ENCODE data around the gene TMEM31. TPM values are rescaled to one million over a fixed set of nuclear protein-coding genes. Genes with fewer than 3 reads are reported as not detected.
A peak's percentile ranks its signal among the peaks of the same experiment; 100 is the strongest.

TMEM31 gene
- total RNA-seq, 1 donor from 2014 or later = not detected

GRCh38 chrX:103730147-103730795, 19.6 kb downstream of the TMEM31 start:
- no peak for TF ChIP-seq CTCF (IDR thresholded peaks at IDR 0.05; ENCODE audit: unreplicated experiment)
- DNase-seq (ENCODE audit: low spot score) = no peak
- Mint-ChIP-seq H3K4me3 (ENCODE audit: unreplicated experiment) (no peak overlapping the region), H3K9me3 (ENCODE audit: unreplicated experiment) (no peaks in the 10 kb centered on the region), H3K4me1 (ENCODE audit: unreplicated experiment) (peaks cover 34% of the 10 kb centered on the region), H3K36me3 (ENCODE audit: low read depth, unreplicated experiment) (no peaks in the 10 kb centered on the region), H3K27ac (ENCODE audit: unreplicated experiment) (peak overlapping the region; percentile 88), H3K27me3 (ENCODE audit: unreplicated experiment) (no peaks in the 10 kb centered on the region)

GRCh38 chrX:103730796-103731493, 20.2 kb downstream of the TMEM31 start:
- no peak for TF ChIP-seq CTCF (IDR thresholded peaks at IDR 0.05; ENCODE audit: unreplicated experiment)
- Mint-ChIP-seq H3K9me3 (ENCODE audit: unreplicated experiment) (no peaks in the 10 kb centered on the region), H3K4me3 (ENCODE audit: unreplicated experiment) (no peak overlapping the region), H3K27ac (ENCODE audit: unreplicated experiment) (peak overlapping the region; percentile 88), H3K27me3 (ENCODE audit: unreplicated experiment) (no peaks in the 10 kb centered on the region), H3K4me1 (ENCODE audit: unreplicated experiment) (peaks cover 34% of the 10 kb centered on the region), H3K36me3 (ENCODE audit: low read depth, unreplicated experiment) (no peaks in the 10 kb centered on the region)
- DNase-seq (ENCODE audit: low spot score) = no peak

DNA sequence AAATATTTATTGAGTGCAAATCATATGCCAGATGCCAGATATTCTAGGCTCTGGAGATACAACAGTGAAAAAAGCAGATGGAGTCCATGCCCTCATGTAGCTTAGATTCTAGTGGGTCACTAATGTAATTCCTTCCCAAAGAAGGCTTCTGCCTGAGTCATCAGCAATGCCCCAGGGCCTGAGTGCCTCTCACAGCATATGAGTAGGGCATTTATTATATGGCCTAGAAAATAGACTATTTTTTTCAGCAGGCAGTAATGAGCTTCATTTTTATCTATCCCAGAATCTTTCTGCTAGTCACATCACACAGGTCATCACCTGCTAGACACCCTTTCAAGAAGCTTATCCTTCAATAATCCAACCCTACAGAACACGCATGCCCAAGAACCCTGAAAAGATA, 22.3 kb downstream of the TMEM31 start:
- Mint-ChIP-seq H3K4me3 (ENCODE audit: unreplicated experiment) (no peak overlapping the region), H3K36me3 (ENCODE audit: low read depth, unreplicated experiment) (no peaks in the 10 kb centered on the region), H3K27me3 (ENCODE audit: unreplicated experiment) (no peaks in the 10 kb centered on the region), H3K27ac (ENCODE audit: unreplicated experiment) (no peak overlapping the region), H3K4me1 (ENCODE audit: unreplicated experiment) (peaks cover 34% of the 10 kb centered on the region), H3K9me3 (ENCODE audit: unreplicated experiment) (no peaks in the 10 kb centered on the region)
- no peak for TF ChIP-seq CTCF (IDR thresholded peaks at IDR 0.05; ENCODE audit: unreplicated experiment)
- DNase-seq (ENCODE audit: low spot score) = no peak

GRCh38 chrX:103734125-103734760, 23.5 kb downstream of the TMEM31 start:
- no peak overlapping the region for H3K27ac Mint-ChIP-seq (ENCODE audit: unreplicated experiment)
- no peak overlapping the region for H3K4me3 Mint-ChIP-seq (ENCODE audit: unreplicated experiment)
- peaks cover 2% of the 10 kb centered on the region for H3K27me3 Mint-ChIP-seq (ENCODE audit: unreplicated experiment)
- no peaks in the 10 kb centered on the region for H3K9me3 Mint-ChIP-seq (ENCODE audit: unreplicated experiment)
- no peak for DNase-seq (ENCODE audit: low spot score)
- no peaks in the 10 kb centered on the region for H3K36me3 Mint-ChIP-seq (ENCODE audit: low read depth, unreplicated experiment)
- TF ChIP-seq CTCF (IDR thresholded peaks at IDR 0.05; ENCODE audit: unreplicated experiment) = no peak
- peaks cover 31% of the 10 kb centered on the region for H3K4me1 Mint-ChIP-seq (ENCODE audit: unreplicated experiment)

- Mint-ChIP-seq H3K36me3 (ENCODE audit: low read depth, unreplicated experiment) (no peaks in the 10 kb centered on the region), H3K27me3 (ENCODE audit: unreplicated experiment) (peaks cover 4% of the 10 kb centered on the region), H3K4me1 (ENCODE audit: unreplicated experiment) (peaks cover 4% of the 10 kb centered on the region), H3K9me3 (ENCODE audit: unreplicated experiment) (no peaks in the 10 kb centered on the region), H3K27ac (ENCODE audit: unreplicated experiment) (no peak overlapping the region), H3K4me3 (ENCODE audit: unreplicated experiment) (no peak overlapping the region)
- no peak for DNase-seq (ENCODE audit: low spot score)
- TF ChIP-seq CTCF (IDR thresholded peaks at IDR 0.05; ENCODE audit: unreplicated experiment) = no peak
Observed at GRCh38 chrX:103737696-103738095, 27.0 kb downstream of the TMEM31 start.

Data from endothelial cell (in vitro differentiated cells).